Measurements from ENCODE around the gene DCTPP1.

Gene DCTPP1

DNA sequence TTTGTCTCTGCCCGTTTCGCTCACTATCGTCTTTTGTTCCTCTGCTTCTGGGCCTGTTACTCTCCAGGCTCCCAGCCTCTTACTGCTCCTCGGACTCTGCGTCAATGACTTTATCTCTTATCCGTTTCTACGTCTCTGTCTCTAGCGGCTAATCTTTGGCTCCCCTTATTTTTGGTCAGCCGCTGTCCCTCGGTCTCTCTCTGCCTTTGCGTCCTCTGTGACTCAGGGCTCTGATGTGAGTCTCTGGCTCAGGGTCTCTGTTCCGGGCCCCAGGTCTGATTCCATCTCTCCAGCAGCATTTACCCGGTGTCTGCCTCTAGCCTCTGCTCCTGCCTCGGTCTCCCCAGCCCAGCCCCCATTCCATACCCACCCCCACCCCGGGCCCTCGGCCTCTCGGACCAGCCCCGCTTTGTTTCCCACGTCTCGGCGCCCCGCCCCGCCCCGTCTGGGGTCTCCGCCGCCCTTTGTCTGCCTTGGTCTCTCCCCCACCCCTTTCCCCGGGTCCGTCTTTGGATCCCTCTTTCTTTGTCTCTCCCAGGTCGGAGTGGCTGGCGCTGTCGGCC lies 35.2 kb downstream of the DCTPP1 start:
- Histone ChIP-seq H2AK5ac (ENCODE audit: low read length) (peak overlapping the region; percentile 62), H3K18ac (ENCODE audit: low read length) (peak overlapping the region; percentile 85), H3K79me1 (ENCODE audit: low read length) (peaks cover 7% of the 10 kb centered on the region), H2BK15ac (replicated peaks; ENCODE audit: low read depth) (no peak overlapping the region), H4K5ac (ENCODE audit: low read length) (peak overlapping the region; percentile 17), H3K4me1 (ENCODE audit: control insufficient read depth, low read depth, low read length) (no peaks in the 10 kb centered on the region), H3K9ac (ENCODE audit: low read length) (peak overlapping the region; percentile 96), H3K4me3 (ENCODE audit: low read length) (peak overlapping the region; percentile 81), H3K36me3 (ENCODE audit: control insufficient read depth, insufficient read depth, low read length) (no peaks in the 10 kb centered on the region), H4K8ac (ENCODE audit: low read depth, low read length) (peak overlapping the region; percentile 91), H3K79me2 (ENCODE audit: control insufficient read depth, insufficient read depth, low read length) (peaks cover 20% of the 10 kb centered on the region), H3K27me3 (ENCODE audit: insufficient read depth, low read length, poor library complexity) (no peaks in the 10 kb centered on the region), H3K4ac (ENCODE audit: low read depth, low read length) (peak overlapping the region; percentile 84), H3K23ac (ENCODE audit: low read length) (peak overlapping the region; percentile 32), H3K4me2 (ENCODE audit: low read length) (peak overlapping the region; percentile 87), H2BK5ac (ENCODE audit: low read length) (peak overlapping the region; percentile 87), H3K27ac (ENCODE audit: low read depth, low read length) (peak overlapping the region; percentile 98), H2BK120ac (ENCODE audit: low read depth, low read length) (peak overlapping the region; percentile 40), H3K56ac (ENCODE audit: low read length) (peak overlapping the region; percentile 96)
- peak; percentile 71 for DNase-seq
- no CpG with 5 or more reads among the region's 31 CpGs for WGBS (ENCODE audit: extremely low coverage, insufficient coverage, low lambda C conversion rate)

GRCh38 chr16:30383521-30383920 lies 46.3 kb downstream of the DCTPP1 start:
- Histone ChIP-seq H4K5ac (ENCODE audit: low read length) (no peak overlapping the region), H2BK120ac (ENCODE audit: low read depth, low read length) (no peak overlapping the region)

GRCh38 chr16:30382111-30382881 lies 47.5 kb downstream of the DCTPP1 start, which contains the start of gene SEPTIN1:
Gene SEPTIN1 (minus strand): TSS chr16:30382561. CDS start chr16:30382542, 19 bp downstream.
- no peak within 1 kb of the TSS for H4K5ac ChIP-seq (ENCODE audit: low read length)
- H3K36me3 ChIP-seq (ENCODE audit: control insufficient read depth, insufficient read depth, low read length), result no peaks in the 10 kb centered on the region
- H3K23ac ChIP-seq (ENCODE audit: low read length), result no peak within 1 kb of the TSS
- H3K27ac ChIP-seq (ENCODE audit: low read depth, low read length), result no peak within 1 kb of the TSS
- H2BK120ac ChIP-seq (ENCODE audit: low read depth, low read length), result no peak within 1 kb of the TSS
- H3K9ac ChIP-seq (ENCODE audit: low read length), result no peak within 1 kb of the TSS
- H3K27me3 ChIP-seq (ENCODE audit: insufficient read depth, low read length, poor library complexity), result no peaks in the 10 kb centered on the region
- H3K56ac ChIP-seq (ENCODE audit: low read length), result peak within 1 kb of the TSS; percentile 25
- H3K18ac ChIP-seq (ENCODE audit: low read length), result no peak within 1 kb of the TSS
- H3K4me3 ChIP-seq (ENCODE audit: low read length), result no peak within 1 kb of the TSS
- H3K79me2 ChIP-seq (ENCODE audit: control insufficient read depth, insufficient read depth, low read length), result no peaks in the 10 kb centered on the region
- H3K4me2 ChIP-seq (ENCODE audit: low read length), result no peak within 1 kb of the TSS
- H3K4me1 ChIP-seq (ENCODE audit: control insufficient read depth, low read depth, low read length), result peaks cover 1% of the 10 kb centered on the region
- H3K79me1 ChIP-seq (ENCODE audit: low read length), result no peaks in the 10 kb centered on the region
- no peak within 1 kb of the TSS for H2BK5ac ChIP-seq (ENCODE audit: low read length)
- WGBS (ENCODE audit: extremely low coverage, insufficient coverage, low lambda C conversion rate), result no CpG with 5 or more reads among the region's 12 CpGs
- no peak within 1 kb of the TSS for H3K4ac ChIP-seq (ENCODE audit: low read depth, low read length)
- no peak for DNase-seq
- no peak within 1 kb of the TSS for H4K8ac ChIP-seq (ENCODE audit: low read depth, low read length)
- H2AK5ac ChIP-seq (ENCODE audit: low read length), result no peak within 1 kb of the TSS
- H2BK15ac ChIP-seq (replicated peaks; ENCODE audit: low read depth), result no peak within 1 kb of the TSS

More at GRCh38 chr16:30383521-30383920, 46.3 kb downstream of the DCTPP1 start:
- WGBS (ENCODE audit: extremely low coverage, insufficient coverage, low lambda C conversion rate), result no CpG with 5 or more reads among the region's 2 CpGs
- no peak overlapping the region for H3K4ac ChIP-seq (ENCODE audit: low read depth, low read length)
- H2AK5ac ChIP-seq (ENCODE audit: low read length), result no peak overlapping the region
- no peak overlapping the region for H3K18ac ChIP-seq (ENCODE audit: low read length)
- H4K8ac ChIP-seq (ENCODE audit: low read depth, low read length), result no peak overlapping the region
- no peak overlapping the region for H3K4me2 ChIP-seq (ENCODE audit: low read length)
- no peak overlapping the region for H3K4me3 ChIP-seq (ENCODE audit: low read length)
- H3K27ac ChIP-seq (ENCODE audit: low read depth, low read length), result no peak overlapping the region
- no peak for DNase-seq
- no peak overlapping the region for H3K56ac ChIP-seq (ENCODE audit: low read length)
- H3K27me3 ChIP-seq (ENCODE audit: insufficient read depth, low read length, poor library complexity), result no peaks in the 10 kb centered on the region
- H3K79me2 ChIP-seq (ENCODE audit: control insufficient read depth, insufficient read depth, low read length), result no peaks in the 10 kb centered on the region
- no peak overlapping the region for H2BK15ac ChIP-seq (replicated peaks; ENCODE audit: low read depth)
- H3K4me1 ChIP-seq (ENCODE audit: control insufficient read depth, low read depth, low read length), result no peaks in the 10 kb centered on the region
- H3K79me1 ChIP-seq (ENCODE audit: low read length), result no peaks in the 10 kb centered on the region
- no peak overlapping the region for H3K9ac ChIP-seq (ENCODE audit: low read length)
- H3K36me3 ChIP-seq (ENCODE audit: control insufficient read depth, insufficient read depth, low read length), result no peaks in the 10 kb centered on the region
- no peak overlapping the region for H3K23ac ChIP-seq (ENCODE audit: low read length)
- H2BK5ac ChIP-seq (ENCODE audit: low read length), result no peak overlapping the region

GRCh38 chr16:30381291-30382041 lies 48.4 kb downstream of the DCTPP1 start:
- Histone ChIP-seq H4K8ac (ENCODE audit: low read depth, low read length) (no peak overlapping the region), H3K79me2 (ENCODE audit: control insufficient read depth, insufficient read depth, low read length) (no peaks in the 10 kb centered on the region), H3K18ac (ENCODE audit: low read length) (no peak overlapping the region), H3K4me1 (ENCODE audit: control insufficient read depth, low read depth, low read length) (peaks cover 3% of the 10 kb centered on the region), H2BK5ac (ENCODE audit: low read length) (no peak overlapping the region), H3K27ac (ENCODE audit: low read depth, low read length) (no peak overlapping the region), H2BK15ac (replicated peaks; ENCODE audit: low read depth) (no peak overlapping the region), H4K5ac (ENCODE audit: low read length) (no peak overlapping the region), H3K36me3 (ENCODE audit: control insufficient read depth, insufficient read depth, low read length) (no peaks in the 10 kb centered on the region), H2AK5ac (ENCODE audit: low read length) (no peak overlapping the region), H3K79me1 (ENCODE audit: low read length) (no peaks in the 10 kb centered on the region), H3K9ac (ENCODE audit: low read length) (no peak overlapping the region), H3K4me3 (ENCODE audit: low read length) (no peak overlapping the region), H3K4ac (ENCODE audit: low read depth, low read length) (no peak overlapping the region), H3K56ac (ENCODE audit: low read length) (peak overlapping the region; percentile 25), H3K27me3 (ENCODE audit: insufficient read depth, low read length, poor library complexity) (no peaks in the 10 kb centered on the region), H2BK120ac (ENCODE audit: low read depth, low read length) (no peak overlapping the region), H3K23ac (ENCODE audit: low read length) (no peak overlapping the region), H3K4me2 (ENCODE audit: low read length) (no peak overlapping the region)
- no CpG with 5 or more reads among the region's 13 CpGs for WGBS (ENCODE audit: extremely low coverage, insufficient coverage, low lambda C conversion rate)
- DNase-seq, result no peak

GRCh38 chr16:30380803-30381208 lies 49.0 kb downstream of the DCTPP1 start:
- Histone ChIP-seq H3K27me3 (ENCODE audit: insufficient read depth, low read length, poor library complexity) (no peaks in the 10 kb centered on the region), H3K27ac (ENCODE audit: low read depth, low read length) (no peak overlapping the region), H2AK5ac (ENCODE audit: low read length) (no peak overlapping the region), H3K36me3 (ENCODE audit: control insufficient read depth, insufficient read depth, low read length) (no peaks in the 10 kb centered on the region), H2BK5ac (ENCODE audit: low read length) (no peak overlapping the region), H3K9ac (ENCODE audit: low read length) (no peak overlapping the region), H3K4ac (ENCODE audit: low read depth, low read length) (no peak overlapping the region), H3K79me2 (ENCODE audit: control insufficient read depth, insufficient read depth, low read length) (no peaks in the 10 kb centered on the region), H4K5ac (ENCODE audit: low read length) (no peak overlapping the region), H3K23ac (ENCODE audit: low read length) (no peak overlapping the region), H2BK120ac (ENCODE audit: low read depth, low read length) (no peak overlapping the region), H4K8ac (ENCODE audit: low read depth, low read length) (no peak overlapping the region), H3K4me2 (ENCODE audit: low read length) (no peak overlapping the region), H3K56ac (ENCODE audit: low read length) (no peak overlapping the region), H2BK15ac (replicated peaks; ENCODE audit: low read depth) (no peak overlapping the region), H3K4me1 (ENCODE audit: control insufficient read depth, low read depth, low read length) (peaks cover 3% of the 10 kb centered on the region), H3K79me1 (ENCODE audit: low read length) (no peaks in the 10 kb centered on the region), H3K18ac (ENCODE audit: low read length) (no peak overlapping the region), H3K4me3 (ENCODE audit: low read length) (no peak overlapping the region)
- WGBS (ENCODE audit: extremely low coverage, insufficient coverage, low lambda C conversion rate), result no CpG with 5 or more reads among the region's 6 CpGs
- DNase-seq, result no peak
